HFF-Myc (cell line): ENCODE data around the gene NPAS2.
A peak's percentile ranks its signal among the peaks of the same experiment; 100 is the strongest.

Experiments used
- DNase-seq: peaks from one replicate; pipeline ENCODE4 v3.0.0-alpha.2; 2011; ENCODE audit warnings: low read depth; ENCODE audit errors: extremely low read depth
- H3K4me3 ChIP-seq: replicated peaks from 2 replicates; pipeline ENCODE4 v1.5.1; 2011; ENCODE audit warnings: low read depth, mild to moderate bottlenecking, control low read depth, low read length
- TF ChIP-seq, protein P1 (sequence below): IDR thresholded peaks from 2 replicates; pipeline ENCODE4 v1.5.1; 2012; ENCODE audit warnings: mild to moderate bottlenecking, low read depth, low read length, control low read depth; ENCODE audit errors: missing control alignments

NPAS2 gene

DNA sequence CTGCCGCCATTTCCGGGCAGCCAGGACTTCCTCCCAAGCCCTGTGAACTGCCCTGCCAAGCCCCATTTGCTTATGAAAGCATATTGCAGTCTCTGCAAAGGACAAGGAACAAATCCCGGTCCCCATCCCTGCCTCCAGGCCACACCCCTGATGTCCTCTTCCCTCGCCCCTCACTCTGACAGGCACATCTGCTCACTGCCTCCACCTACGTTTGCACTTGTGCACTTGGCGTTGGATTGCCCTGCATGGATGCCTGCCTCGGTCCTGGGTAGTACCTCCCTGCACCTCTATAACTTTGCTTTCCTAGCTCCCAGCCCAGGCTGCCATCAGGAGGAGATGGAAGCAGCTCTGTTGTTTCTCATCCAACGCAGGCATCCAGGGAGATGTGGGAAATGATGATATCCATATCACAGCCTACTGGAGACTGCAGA is 162.5 kb downstream of the NPAS2 start:
- DNase-seq = no peak
- H3K4me3 ChIP-seq = no peak overlapping the region
- TF ChIP-seq, protein P1, sequence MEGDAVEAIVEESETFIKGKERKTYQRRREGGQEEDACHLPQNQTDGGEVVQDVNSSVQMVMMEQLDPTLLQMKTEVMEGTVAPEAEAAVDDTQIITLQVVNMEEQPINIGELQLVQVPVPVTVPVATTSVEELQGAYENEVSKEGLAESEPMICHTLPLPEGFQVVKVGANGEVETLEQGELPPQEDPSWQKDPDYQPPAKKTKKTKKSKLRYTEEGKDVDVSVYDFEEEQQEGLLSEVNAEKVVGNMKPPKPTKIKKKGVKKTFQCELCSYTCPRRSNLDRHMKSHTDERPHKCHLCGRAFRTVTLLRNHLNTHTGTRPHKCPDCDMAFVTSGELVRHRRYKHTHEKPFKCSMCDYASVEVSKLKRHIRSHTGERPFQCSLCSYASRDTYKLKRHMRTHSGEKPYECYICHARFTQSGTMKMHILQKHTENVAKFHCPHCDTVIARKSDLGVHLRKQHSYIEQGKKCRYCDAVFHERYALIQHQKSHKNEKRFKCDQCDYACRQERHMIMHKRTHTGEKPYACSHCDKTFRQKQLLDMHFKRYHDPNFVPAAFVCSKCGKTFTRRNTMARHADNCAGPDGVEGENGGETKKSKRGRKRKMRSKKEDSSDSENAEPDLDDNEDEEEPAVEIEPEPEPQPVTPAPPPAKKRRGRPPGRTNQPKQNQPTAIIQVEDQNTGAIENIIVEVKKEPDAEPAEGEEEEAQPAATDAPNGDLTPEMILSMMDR = no peak

DNA sequence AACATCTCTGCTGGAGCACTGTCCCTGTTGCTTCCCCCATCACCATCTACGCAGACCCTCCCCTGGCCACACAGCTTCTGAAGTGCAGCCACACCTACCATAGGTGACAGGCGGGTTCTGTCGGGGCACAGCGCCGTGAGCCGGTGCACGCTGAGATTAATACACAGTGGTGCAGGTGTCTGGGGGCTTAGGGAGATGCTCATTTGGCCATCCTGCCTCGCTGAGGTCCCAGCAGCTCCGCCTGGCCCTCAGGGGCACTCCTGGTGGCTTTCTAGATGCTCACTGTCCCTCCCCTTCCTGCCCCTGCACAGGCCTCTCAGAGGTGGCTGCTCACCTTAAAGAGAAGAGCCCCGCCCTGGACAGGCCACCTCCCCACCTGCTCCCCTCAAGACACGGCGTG is 163.3 kb downstream of the NPAS2 start:
- DNase-seq = no peak
- H3K4me3 ChIP-seq = no peak overlapping the region
- TF ChIP-seq, protein P1 = no peak

DNA sequence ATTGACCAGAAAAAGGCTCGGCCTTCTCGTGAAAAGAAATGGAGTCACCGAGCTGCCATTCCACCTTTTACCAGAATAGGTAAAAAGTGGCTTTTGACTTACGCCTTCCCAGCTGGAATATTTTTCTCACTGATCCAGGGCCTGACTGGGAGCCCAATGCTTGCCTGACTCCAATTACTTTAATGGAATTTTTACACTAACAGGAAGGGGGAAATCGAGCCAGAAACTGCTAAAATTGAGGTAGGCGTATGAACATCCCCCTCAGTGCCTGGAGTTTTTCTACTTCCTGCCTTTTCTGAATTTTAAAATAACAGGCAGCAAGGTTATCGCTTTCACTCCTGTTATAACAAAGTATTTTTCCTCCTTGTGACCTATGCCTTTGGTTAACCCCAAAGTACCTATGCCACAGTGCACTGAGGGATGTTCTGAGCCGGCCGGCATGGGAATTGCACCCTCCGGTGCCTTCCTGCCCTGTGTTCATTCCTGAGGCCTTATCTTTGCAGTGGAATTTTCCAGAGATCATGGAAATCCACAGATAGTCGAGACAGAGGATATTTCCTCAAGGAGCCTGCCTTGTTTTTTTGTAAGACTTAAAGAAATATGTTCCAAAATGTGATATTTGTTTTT is 163.9 kb downstream of the NPAS2 start:
- H3K4me3 ChIP-seq = no peak overlapping the region
- TF ChIP-seq, protein P1 = no peak
- no peak for DNase-seq

DNA sequence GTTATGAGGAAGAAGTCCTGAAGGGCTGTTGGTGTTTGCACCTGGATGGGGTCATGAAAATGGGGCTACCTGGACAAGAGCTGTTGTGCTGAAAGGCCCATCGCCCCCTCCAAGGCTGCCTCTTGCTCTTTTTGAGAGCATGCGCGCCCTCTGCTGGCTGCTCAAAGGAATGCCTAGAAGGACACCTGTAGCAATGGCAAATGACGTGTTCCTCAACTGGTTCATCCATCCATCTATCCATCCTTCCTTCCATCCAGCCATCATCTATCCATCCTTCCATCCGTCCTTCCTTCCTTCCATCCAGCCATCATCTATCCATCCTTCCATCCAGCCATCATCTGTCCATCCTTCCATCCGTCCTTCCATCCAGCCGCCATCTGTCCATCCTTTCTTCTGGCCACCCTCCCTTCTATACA is 165.0 kb downstream of the NPAS2 start:
- no peak for DNase-seq
- no peak overlapping the region for H3K4me3 ChIP-seq
- TF ChIP-seq, protein P1 = peak; percentile 82

DNA sequence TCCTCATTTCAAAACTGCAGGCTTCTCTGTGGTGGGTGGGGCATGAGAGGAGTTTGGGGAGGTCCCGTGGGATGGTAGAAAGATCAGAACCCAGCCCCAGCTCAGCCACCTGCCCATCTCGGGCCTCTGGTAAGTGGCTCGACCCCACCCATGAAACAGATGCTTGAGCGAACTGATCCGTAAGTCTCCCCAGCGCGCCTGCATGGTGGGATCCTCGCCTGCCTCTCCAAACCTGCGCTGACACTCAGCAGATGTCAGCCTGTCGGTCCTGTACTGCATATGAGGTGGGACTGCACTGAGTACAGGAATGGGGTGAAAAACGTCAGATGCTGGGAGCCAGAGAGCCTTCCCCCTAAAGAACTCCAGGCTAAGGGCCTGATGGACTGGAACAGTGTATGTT is 166.2 kb downstream of the NPAS2 start:
- TF ChIP-seq, protein P1 = no peak
- DNase-seq = no peak
- H3K4me3 ChIP-seq = no peak overlapping the region

DNA sequence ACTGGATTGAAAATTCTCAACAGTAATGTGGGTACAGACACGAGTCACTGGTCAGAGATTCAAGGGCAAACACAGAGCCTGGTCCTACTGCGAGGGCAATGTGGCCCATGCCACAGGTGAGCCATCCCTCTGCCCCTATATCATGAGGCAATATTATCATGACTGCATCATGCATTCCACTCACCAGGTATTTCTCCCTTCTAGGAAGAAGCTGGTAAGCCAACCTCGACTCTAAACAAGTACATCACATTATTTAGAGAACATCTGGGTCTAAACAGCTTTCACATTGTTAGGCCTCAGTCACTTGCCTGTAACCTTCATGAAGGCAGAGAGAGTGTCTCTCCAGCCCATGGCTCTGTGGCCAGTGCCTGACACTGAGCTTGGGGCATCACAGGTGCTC is 167.6 kb downstream of the NPAS2 start:
- no peak for DNase-seq
- no peak overlapping the region for H3K4me3 ChIP-seq
- TF ChIP-seq, protein P1 = no peak

DNA sequence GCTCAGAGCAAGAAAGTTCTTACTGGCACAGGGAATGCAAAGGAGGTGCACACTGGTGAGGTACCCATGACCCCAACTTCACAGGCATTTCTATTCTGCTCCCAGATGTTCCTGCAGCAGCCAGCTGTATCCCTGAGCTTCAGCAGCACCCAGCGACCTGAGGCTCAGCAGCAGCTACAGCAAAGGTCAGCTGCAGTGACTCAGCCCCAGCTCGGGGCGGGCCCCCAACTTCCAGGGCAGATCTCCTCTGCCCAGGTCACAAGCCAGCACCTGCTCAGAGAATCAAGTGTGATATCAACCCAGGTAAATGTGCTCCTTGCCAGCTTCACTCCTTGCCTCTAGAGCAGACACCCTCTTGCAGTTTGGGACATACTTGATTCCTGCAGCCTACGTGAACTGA is 168.0 kb downstream of the NPAS2 start:
- DNase-seq = no peak
- TF ChIP-seq, protein P1 = no peak
- no peak overlapping the region for H3K4me3 ChIP-seq
